ENCODE data around the gene CT45A1. TPM values are rescaled to one million over a fixed set of nuclear protein-coding genes. Genes with fewer than 3 reads are reported as not detected.
"Not testable (repeated sequence)": the region's sequence is repeated elsewhere in the genome, so short reads cannot be mapped to it uniquely, and the experiment has no call there.

Gene CT45A1
- total RNA-seq, result not detected in 2 replicates

DNA sequence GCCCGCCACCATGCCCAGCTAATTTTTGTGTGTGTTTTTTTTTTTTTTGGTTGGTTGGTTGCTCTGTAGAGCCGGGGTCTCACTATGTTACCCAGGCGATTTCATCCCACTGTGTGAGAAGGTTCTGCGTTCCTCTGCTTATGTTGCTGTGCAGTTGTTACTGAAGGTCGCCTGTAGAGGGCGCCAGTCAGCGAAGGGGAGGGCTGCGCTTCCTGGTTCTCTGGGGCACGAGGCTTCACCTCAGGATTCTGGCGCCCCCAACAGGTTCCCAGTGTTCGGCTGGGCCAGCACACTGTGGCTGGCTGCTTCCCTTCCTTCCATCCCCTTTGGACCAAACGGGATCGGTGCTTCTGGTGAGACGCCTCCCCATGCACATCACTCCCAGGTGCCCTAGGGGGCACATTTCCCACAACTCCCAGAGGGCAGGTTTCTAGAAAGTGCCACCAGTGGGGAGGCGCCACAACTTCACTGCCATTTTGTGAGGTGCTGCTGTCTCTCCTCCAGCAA lies at the start of gene CT45A1:
CT45A1 (plus strand) TSS at position 457 of the 507 bp plus-strand sequence. CDS start 5,302 bp downstream, outside the sequence.
- H3K4me1 Mint-ChIP-seq; ATAC-seq (ENCODE audit: low read depth); intact Hi-C loops (cut with micrococcal nuclease); CTCF ChIA-PET; H3K27me3 Mint-ChIP-seq; H3K36me3 Mint-ChIP-seq (ENCODE audit: low read depth); H3K9me3 Mint-ChIP-seq; POLR2A ChIA-PET; H3K27ac Mint-ChIP-seq; H3K4me3 Mint-ChIP-seq; DNase-seq: not testable (repeated sequence)

- DNase-seq; H3K27me3 Mint-ChIP-seq; H3K36me3 Mint-ChIP-seq (ENCODE audit: low read depth); ATAC-seq (ENCODE audit: low read depth); POLR2A ChIA-PET; intact Hi-C loops (cut with micrococcal nuclease); H3K4me1 Mint-ChIP-seq; H3K27ac Mint-ChIP-seq; H3K4me3 Mint-ChIP-seq; H3K9me3 Mint-ChIP-seq; CTCF ChIA-PET: not testable (repeated sequence)
Measured at GRCh38 chrX:135672979-135673378, 40.5 kb upstream of the CT45A1 start.

DNA sequence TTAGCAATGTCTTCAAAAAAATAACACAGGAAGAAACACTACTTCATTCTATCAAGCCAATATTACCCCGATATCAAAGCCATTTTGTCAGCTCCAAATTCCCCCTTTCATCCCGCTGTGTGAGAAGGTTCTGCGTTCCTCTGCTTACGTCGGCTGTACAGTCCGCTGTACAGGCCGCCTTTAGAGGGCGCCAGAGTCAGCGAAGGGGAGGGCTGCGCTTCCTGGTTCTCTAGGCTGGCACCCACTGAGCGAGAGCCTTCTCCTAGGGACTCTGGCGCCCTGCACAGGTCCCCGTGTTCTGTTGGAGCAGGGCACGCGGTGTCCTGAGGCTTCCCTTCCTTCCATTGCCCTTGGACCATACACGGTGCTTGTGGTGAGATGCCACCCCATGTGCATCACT lies 25.3 kb upstream of the CT45A1 start:
- H3K36me3 Mint-ChIP-seq (ENCODE audit: low read depth), result no peaks in the 10 kb centered on the region
- POLR2A ChIA-PET, result no interaction called here
- ATAC-seq (ENCODE audit: low read depth), result no peak
- H3K27ac Mint-ChIP-seq, result no peak overlapping the region
- H3K27me3 Mint-ChIP-seq, result peaks cover 3% of the 10 kb centered on the region
- CTCF ChIA-PET, result no interaction called here
- DNase-seq, result no peak
- no peak for TF ChIP-seq CTCF (IDR thresholded peaks at IDR 0.05)
- intact Hi-C loops (cut with micrococcal nuclease), result no loop called here
- no peaks in the 10 kb centered on the region for H3K9me3 Mint-ChIP-seq
- H3K4me3 Mint-ChIP-seq, result no peak overlapping the region
- H3K4me1 Mint-ChIP-seq, result no peaks in the 10 kb centered on the region

DNA sequence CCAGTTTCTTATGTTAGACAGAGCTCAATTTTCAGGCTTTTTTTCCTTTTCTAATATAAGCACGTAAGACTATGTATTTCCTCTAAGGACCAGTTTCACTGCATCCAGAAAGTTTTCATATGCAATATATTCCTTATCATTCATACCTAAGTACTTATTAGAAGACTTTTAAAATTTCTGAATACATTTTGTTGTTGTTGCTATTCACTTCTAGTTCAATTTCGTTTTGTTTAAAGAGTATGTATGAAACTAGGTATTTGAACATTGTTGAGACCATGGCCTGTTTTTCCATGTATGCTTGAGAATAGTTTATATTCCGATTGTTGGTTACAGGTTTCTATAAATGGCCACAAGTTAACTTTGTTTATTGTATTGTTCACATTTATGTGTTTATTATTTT lies 18.0 kb upstream of the CT45A1 start:
- POLR2A ChIA-PET, result no interaction called here
- peaks cover 3% of the 10 kb centered on the region for H3K27me3 Mint-ChIP-seq
- ATAC-seq (ENCODE audit: low read depth) (no peak), DNase-seq (no peak)
- no peak overlapping the region for H3K4me3 Mint-ChIP-seq
- intact Hi-C loops (cut with micrococcal nuclease), result no loop called here
- H3K4me1 Mint-ChIP-seq, result no peaks in the 10 kb centered on the region
- no peaks in the 10 kb centered on the region for H3K9me3 Mint-ChIP-seq
- no peak overlapping the region for H3K27ac Mint-ChIP-seq
- no peak for TF ChIP-seq CTCF (IDR thresholded peaks at IDR 0.05)
- CTCF ChIA-PET, result no interaction called here
- H3K36me3 Mint-ChIP-seq (ENCODE audit: low read depth), result no peaks in the 10 kb centered on the region

DNA sequence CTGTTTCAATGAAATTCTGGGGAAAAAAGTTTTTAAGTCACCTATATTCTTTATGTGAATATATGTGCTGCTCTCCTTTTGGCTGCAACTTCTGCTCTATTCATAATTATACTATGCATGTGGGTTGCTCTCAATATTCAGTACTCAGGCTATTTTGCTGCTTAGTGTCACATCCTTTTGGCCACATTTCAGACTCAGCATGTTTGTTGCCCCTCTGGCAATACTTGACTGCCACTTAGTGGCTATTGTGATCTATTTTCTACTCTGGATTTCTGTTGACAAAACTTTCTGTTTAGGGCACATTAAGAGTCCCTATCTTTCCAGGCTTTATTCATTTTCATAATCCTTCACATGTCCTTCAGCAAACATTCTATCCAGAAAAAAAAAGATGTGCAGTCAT lies 15.8 kb upstream of the CT45A1 start:
- H3K9me3 Mint-ChIP-seq, result no peaks in the 10 kb centered on the region
- intact Hi-C loops (cut with micrococcal nuclease), result no loop called here
- H3K36me3 Mint-ChIP-seq (ENCODE audit: low read depth), result no peaks in the 10 kb centered on the region
- H3K4me1 Mint-ChIP-seq, result no peaks in the 10 kb centered on the region
- no peaks in the 10 kb centered on the region for H3K27me3 Mint-ChIP-seq
- ATAC-seq (ENCODE audit: low read depth) (no peak), DNase-seq (no peak)
- no peak overlapping the region for H3K4me3 Mint-ChIP-seq
- CTCF ChIA-PET, result no interaction called here
- no peak for TF ChIP-seq CTCF (IDR thresholded peaks at IDR 0.05)
- POLR2A ChIA-PET, result no interaction called here
- no peak overlapping the region for H3K27ac Mint-ChIP-seq

- ATAC-seq (ENCODE audit: low read depth) (no peak), DNase-seq (no peak)
- H3K4me1 Mint-ChIP-seq, result no peaks in the 10 kb centered on the region
- H3K9me3 Mint-ChIP-seq, result no peaks in the 10 kb centered on the region
- H3K27me3 Mint-ChIP-seq, result no peaks in the 10 kb centered on the region
- no peaks in the 10 kb centered on the region for H3K36me3 Mint-ChIP-seq (ENCODE audit: low read depth)
- H3K4me3 Mint-ChIP-seq, result no peak overlapping the region
- ChIA-PET CTCF (no interaction called here), POLR2A (no interaction called here)
- no peak overlapping the region for H3K27ac Mint-ChIP-seq
- no peak for TF ChIP-seq CTCF (IDR thresholded peaks at IDR 0.05)
- intact Hi-C loops (cut with micrococcal nuclease), result no loop called here
Measured at GRCh38 chrX:135698924-135699323, 14.5 kb upstream of the CT45A1 start.
